A549 (cell line): Measurements from ENCODE around the gene TMEM138. TPM values are rescaled to one million over a fixed set of nuclear protein-coding genes. Genes with fewer than 3 reads are reported as not detected.

Experiments used
- ATAC-seq, 2 experiments: fragments of 200-7000 bp in 1 of 2; fragments of >200 bp in 1 of 2; cut with Nextera tagmentation in 1 of 2; cut with Tn5 transposase in 1 of 2; 3 replicates each; pipeline versions ENCODE4 v1.8.0 to v1.9.1; 2018 to 2020; ENCODE audit warnings: mild to moderate bottlenecking in 1 of 2, moderate library complexity in 1 of 2
- CTCF ChIA-PET: fragments of 300-600 bp; sonication (Branson Sonifier 250); formaldehyde crosslinking; extraction: SDS; loops from one replicate; lab custom pipeline; 2021; ENCODE audit warnings: antibody characterized with exemption, inconsistent platforms; lab: Yijun Ruan, JAX
- POLR2A ChIA-PET: fragments of 350-600 bp; formaldehyde crosslinking; extraction: SDS; loops from one replicate; lab custom pipeline; 2021; ENCODE audit warnings: antibody characterized with exemption, inconsistent platforms; lab: Yijun Ruan, JAX
- DNase-seq, 2 experiments: peaks; one replicate each; pipeline versions ENCODE4 v3.0.0 to v3.0.0-alpha.2; 2011 to 2016; ENCODE audit warnings: low read depth in 1 of 2, low spot score in 1 of 2
- FAIRE-seq: peaks from 2 replicates; lab custom pipeline; 2011; peaks lifted over from hg19 to GRCh38; lab: Jason Lieb, UNC
- H3K27ac ChIP-seq, 2 experiments: fragments of >200 bp; sonication (Bioruptor Twin); formaldehyde crosslinking; 3 replicates each; pipeline ENCODE4 v1.5.1; 2016 to 2017
- H3K4me1 ChIP-seq: fragments of >200 bp; sonication (Bioruptor Twin); formaldehyde crosslinking; 3 replicates; pipeline ENCODE4 v1.6.1; 2016
- H3K4me2 ChIP-seq: fragments of >200 bp; sonication (Bioruptor Twin); formaldehyde crosslinking; 3 replicates; pipeline ENCODE4 v1.6.1; 2016
- H3K4me3 ChIP-seq: fragments of >200 bp; sonication (Bioruptor Twin); formaldehyde crosslinking; 3 replicates; pipeline ENCODE4 v1.5.1; 2016
- H3K9me3 ChIP-seq: fragments of >200 bp; sonication (Bioruptor Twin); formaldehyde crosslinking; 3 replicates; pipeline ENCODE4 v1.6.1; 2016
- BCL3 ChIP-seq: fragments of >200 bp; sonication (Bioruptor Twin); formaldehyde crosslinking; IDR thresholded peaks from 3 replicates; pipeline ENCODE4 v1.6.1; 2016
- BHLHE40 ChIP-seq: IDR thresholded peaks from 2 replicates; pipeline ENCODE4 v1.6.1; 2012; ENCODE audit warnings: low read depth, low read length, inconsistent platforms
- CBX2 ChIP-seq: fragments of 200-600 bp; sonication (generic); IDR thresholded peaks from 2 replicates; pipeline ENCODE4 v1.6.1; 2016; ENCODE audit warnings: low read depth, mild to moderate bottlenecking, borderline replicate concordance
- EHF ChIP-seq: fragments of 250-450 bp; sonication (Bioruptor Pico); IDR thresholded peaks from 2 replicates; pipeline ENCODE4 v1.5.0; 2020; ENCODE audit warnings: mild to moderate bottlenecking
- ELK1 ChIP-seq: fragments of 150-350 bp; IDR thresholded peaks from 2 replicates; pipeline ENCODE4 v1.6.1; 2014; ENCODE audit warnings: low read depth, mild to moderate bottlenecking, low read length
- EP300 ChIP-seq, 2 experiments: fragments of >200 bp; sonication (Bioruptor Twin); formaldehyde crosslinking; IDR thresholded peaks; 2 replicates in 1 of 2; 3 replicates in 1 of 2; pipeline ENCODE4 v1.6.1; 2016 to 2017
- FOSL2 ChIP-seq, 2 experiments: fragments of 450-650 bp in 1 of 2; fragments of >200 bp in 1 of 2; sonication (Bioruptor Twin) in 1 of 2; formaldehyde crosslinking; IDR thresholded peaks; 2 replicates each; pipeline versions ENCODE4 v1.5.0 to v1.6.1; 2016 to 2020; ENCODE audit warnings: mild to moderate bottlenecking in 1 of 2, moderate library complexity in 1 of 2
- FOXS1 ChIP-seq: fragments of 250-450 bp; sonication (Bioruptor Pico); IDR thresholded peaks from 2 replicates; pipeline ENCODE4 v1.5.0; 2020; ENCODE audit warnings: mild to moderate bottlenecking, moderate library complexity
- HOXB5 ChIP-seq: fragments of 250-450 bp; sonication (Bioruptor Pico); IDR thresholded peaks from 2 replicates; pipeline ENCODE4 v1.5.0; 2020; ENCODE audit warnings: mild to moderate bottlenecking, moderate library complexity
- JUN ChIP-seq, 2 experiments: fragments of >200 bp; sonication (Bioruptor Twin); formaldehyde crosslinking; IDR thresholded peaks; 2 replicates in 1 of 2; 3 replicates in 1 of 2; pipeline ENCODE4 v1.6.1; 2016 to 2017
- KDM1A ChIP-seq: fragments of 200-600 bp; sonication (generic); IDR thresholded peaks from 2 replicates; pipeline ENCODE4 v1.6.1; 2016; ENCODE audit warnings: low read depth, mild to moderate bottlenecking
- MAFK ChIP-seq: fragments of 450-650 bp; IDR thresholded peaks from 2 replicates; pipeline ENCODE4 v1.6.1; 2014; ENCODE audit not compliant: partially characterized antibody
- MAX ChIP-seq: IDR thresholded peaks from 2 replicates; pipeline ENCODE4 v1.6.1; 2012
- NPAS2 ChIP-seq: fragments of 250-450 bp; sonication (Bioruptor Pico); IDR thresholded peaks from 2 replicates; pipeline ENCODE4 v1.8.0; 2022; ENCODE audit warnings: mild to moderate bottlenecking, moderate library complexity, borderline replicate concordance
- PBX3 ChIP-seq: IDR thresholded peaks from 2 replicates; pipeline ENCODE4 v1.6.1; 2012
- PHF8 ChIP-seq: fragments of 200-600 bp; sonication (generic); IDR thresholded peaks from 2 replicates; pipeline ENCODE4 v1.6.1; 2016; ENCODE audit warnings: low read depth, mild to moderate bottlenecking, antibody characterized with exemption, moderate library complexity, borderline replicate concordance
- REST ChIP-seq: fragments of 200-600 bp; sonication (generic); IDR thresholded peaks from 2 replicates; pipeline ENCODE4 v1.6.1; 2016; ENCODE audit warnings: antibody characterized with exemption, mild to moderate bottlenecking, moderate library complexity
- RFX5 ChIP-seq: fragments of 450-650 bp; IDR thresholded peaks from 2 replicates; pipeline ENCODE4 v1.7.1; 2014; ENCODE audit warnings: antibody characterized with exemption, mild to moderate bottlenecking, moderate library complexity
- SREBF2 ChIP-seq: fragments of 450-650 bp; IDR thresholded peaks from 2 replicates; pipeline ENCODE4 v1.6.1; 2014; ENCODE audit warnings: mild to moderate bottlenecking, moderate library complexity
- WGBS: methylation state at CpG from one replicate; pipeline ENCODE4 v1.1.6; 2017; ENCODE audit errors: missing lambda C conversion rate; 5-methylcytosine and 5-hydroxymethylcytosine counted together
- polyA plus RNA-seq, 4 experiments: library from polyadenylated mRNA; depleted of rRNA in 3 of 4; stranded (reverse); fragments of >200 nt; fragmentation: RNase III in 1 of 4; extraction: RNeasy Plus Mini Kit Qiagen cat#74134 plus additional on column Dnase treatment in 1 of 4; gene quantifications; 2 replicates in 3 of 4; 3 replicates in 1 of 4; pipeline ENCODE4 v1.2.3, GENCODE V29; 2011 to 2017

The TMEM138 gene
- polyA plus RNA-seq, 2 of the 4 experiments (the other 2 are of a cell fraction): 80.3 to 143 TPM

DNA sequence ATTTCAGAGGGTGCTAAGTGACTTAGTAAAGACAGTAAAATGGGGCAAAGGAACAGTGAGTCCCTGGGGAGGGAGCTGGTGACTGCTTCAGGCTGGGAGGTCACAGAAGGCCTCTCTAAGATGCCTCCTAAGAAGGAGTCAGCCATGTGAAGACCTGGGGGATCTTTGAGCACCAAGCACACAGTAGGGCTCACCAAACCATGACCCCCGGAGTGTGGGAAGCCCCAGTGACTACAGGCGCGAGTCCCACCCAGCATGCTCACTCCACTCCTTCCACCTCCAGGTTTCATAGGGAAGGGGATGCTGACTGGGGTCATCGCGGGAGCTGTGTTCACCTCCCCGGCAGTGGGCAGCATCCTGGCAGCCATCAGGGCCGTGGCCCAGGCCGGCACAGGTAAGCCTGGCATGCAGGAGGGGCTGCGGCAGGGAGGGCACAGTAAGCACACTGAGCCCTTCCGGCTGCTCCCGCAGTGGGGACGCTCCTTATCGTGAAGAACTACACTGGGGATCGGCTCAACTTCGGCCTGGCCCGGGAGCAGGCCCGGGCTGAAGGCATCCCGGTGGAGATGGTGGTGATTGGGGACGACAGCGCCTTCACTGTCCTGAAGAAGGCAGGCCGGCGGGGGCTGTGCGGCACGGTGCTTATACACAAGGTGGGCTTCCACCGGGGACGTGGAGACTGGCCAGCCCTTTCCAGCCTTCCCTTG, 23.2 kb upstream of the TMEM138 start:
- DNase-seq (no peak), FAIRE-seq (no peak), ATAC-seq (no peak)
- no peak for TF ChIP-seq PBX3
- POLR2A ChIA-PET: interaction anchor here (0.5 to 7.9 kb wide), 2 partner anchors 22 to 42 kb away, joined by 3 to 67 read pairs; partner anchors contain the start of genes CYB561A3 and TMEM138
- Histone ChIP-seq H3K4me2 (no peak overlapping the region), H3K4me3 (no peak overlapping the region), H3K9me3 (no peaks in the 10 kb centered on the region), H3K27ac (no peak overlapping the region), H3K4me1 (peaks cover 18% of the 10 kb centered on the region)
- CTCF ChIA-PET: interaction anchor here (1.0 to 10.9 kb wide), 5 partner anchors 20 to 107 kb away, joined by 3 to 552 read pairs (median 3); partner anchors contain the start of genes CYB561A3 and TMEM138
- WGBS: 91% methylated on average over 26 of the region's 26 CpGs

DNA sequence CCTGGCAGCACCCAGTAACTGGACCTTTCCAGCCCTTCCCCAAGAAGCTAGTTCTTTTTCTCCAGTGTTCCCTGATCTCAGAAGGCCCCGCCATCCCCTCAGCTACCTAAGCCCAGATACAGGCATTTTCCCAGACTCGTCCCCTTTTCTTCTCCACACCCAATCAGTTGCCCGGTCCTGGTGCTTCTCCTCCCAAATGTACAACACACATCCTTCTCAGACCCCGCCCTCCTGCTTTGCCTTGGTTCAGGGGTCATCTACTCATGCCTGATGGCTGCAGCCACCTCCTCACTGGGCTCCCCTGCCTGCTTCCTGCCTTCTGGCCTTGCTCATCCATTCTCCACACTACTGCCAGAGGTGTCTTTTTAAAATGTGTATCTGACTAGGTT, 22.7 kb upstream of the TMEM138 start:
- no peak overlapping the region for H3K27ac ChIP-seq
- WGBS: 81% methylated on average over 4 of the region's 4 CpGs
- no peak for DNase-seq
- H3K4me1 ChIP-seq: peaks cover 13% of the 10 kb centered on the region
- no peak for TF ChIP-seq BCL3
- no peak for TF ChIP-seq FOXS1 (CRISPR knock-in tag)
- ChIA-PET CTCF (interaction anchor here (1.0 to 10.9 kb wide), 4 partner anchors 20 to 51 kb away, joined by 3 to 552 read pairs (median 186); partner anchors contain the start of genes CYB561A3 and TMEM138), POLR2A (interaction anchor here (7.9 kb wide), 1 partner anchor 22 kb away, joined by 67 read pairs; the partner anchor contains the start of genes CYB561A3 and TMEM138)
- H3K4me3 ChIP-seq: no peak overlapping the region
- FAIRE-seq: no peak
- no peaks in the 10 kb centered on the region for H3K9me3 ChIP-seq
- ATAC-seq: no peak
- H3K4me2 ChIP-seq: no peak overlapping the region

GRCh38 chr11:61340979-61341378, 21.2 kb upstream of the TMEM138 start:
- ATAC-seq (no peak), DNase-seq (no peak)
- no peaks in the 10 kb centered on the region for H3K9me3 ChIP-seq
- CTCF ChIA-PET: interaction anchor here (10.7 to 10.9 kb wide), 2 partner anchors 18 to 39 kb away, joined by 368 to 552 read pairs; partner anchors contain the start of genes CYB561A3 and TMEM138
- peaks cover 1% of the 10 kb centered on the region for H3K4me1 ChIP-seq
- no peak overlapping the region for H3K4me2 ChIP-seq
- H3K4me3 ChIP-seq: no peak overlapping the region
- H3K27ac ChIP-seq: no peak overlapping the region
- TF ChIP-seq KDM1A (no peak), BHLHE40 (no peak), JUN (IDR thresholded peaks at IDR 0.05) (no peak), SREBF2 (no peak), FOSL2 (IDR thresholded peaks at IDR 0.05) (no peak), FOSL2 (CRISPR knock-in tag; IDR thresholded peaks at IDR 0.05) (no peak), PHF8 (no peak), EHF (CRISPR knock-in tag) (no peak), CBX2 (no peak), HOXB5 (no peak), ELK1 (no peak), RFX5 (no peak)
- TF ChIP-seq, all 56 proteins: peak for 0
- 90% methylated on average over 2 of the region's 2 CpGs for WGBS
- POLR2A ChIA-PET: no interaction called here
- no peak for FAIRE-seq

DNA sequence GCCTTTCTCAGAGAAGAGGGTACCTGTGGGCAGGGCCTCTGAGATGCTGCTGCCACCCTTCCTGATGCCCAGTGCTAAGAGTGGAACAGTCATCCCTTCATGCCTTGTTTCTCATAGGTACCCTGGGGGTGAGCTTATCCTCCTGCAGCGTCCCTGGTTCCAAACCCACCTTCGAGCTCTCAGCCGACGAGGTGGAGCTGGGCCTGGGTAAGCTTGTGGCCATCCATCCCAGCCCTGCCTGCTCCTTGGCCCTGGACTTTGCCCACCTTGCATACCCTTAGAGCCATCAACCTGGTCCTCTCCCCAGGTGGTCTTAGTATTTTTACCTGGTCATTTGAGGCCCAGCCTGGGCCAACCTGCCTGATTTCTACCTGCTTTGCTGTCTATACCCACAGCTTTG, 20.5 kb upstream of the TMEM138 start:
- DNase-seq (no peak), FAIRE-seq (no peak), ATAC-seq (no peak)
- 96% methylated on average over 4 of the region's 4 CpGs for WGBS
- H3K9me3 ChIP-seq: no peaks in the 10 kb centered on the region
- no peak overlapping the region for H3K4me2 ChIP-seq
- no peaks in the 10 kb centered on the region for H3K4me1 ChIP-seq
- CTCF ChIA-PET: interaction anchor here (1.2 to 10.9 kb wide), 3 partner anchors 10 to 39 kb away, joined by 4 to 552 read pairs (median 368); partner anchors contain the start of genes CYB561A3 and TMEM138
- no peak overlapping the region for H3K27ac ChIP-seq
- POLR2A ChIA-PET: interaction anchor here (0.9 kb wide), 1 partner anchor 20 kb away, joined by 9 read pairs; the partner anchor contains the start of genes CYB561A3 and TMEM138
- no peak overlapping the region for H3K4me3 ChIP-seq
- no peak for TF ChIP-seq EP300 (IDR thresholded peaks at IDR 0.05)
- no peak for TF ChIP-seq MAFK
- TF ChIP-seq REST: no peak
- no peak for TF ChIP-seq RFX5
- no peak for TF ChIP-seq NPAS2 (CRISPR knock-in tag)
- TF ChIP-seq PBX3: no peak
- no peak for TF ChIP-seq MAX
